GM18508 (cell line): Measurements from ENCODE around the gene BDNF.
"Not testable (repeated sequence)": the region's sequence is repeated elsewhere in the genome, so short reads cannot be mapped to it uniquely, and the experiment has no call there.

Experiments used
- ATAC-seq: cut with Tn5 transposase; IDR thresholded peaks from one replicate; pipeline ENCODE4 v1.9.1; 2021; ENCODE audit warnings: moderate number of reproducible peaks; ENCODE audit not compliant: insufficient read depth, unreplicated experiment

BDNF gene

DNA sequence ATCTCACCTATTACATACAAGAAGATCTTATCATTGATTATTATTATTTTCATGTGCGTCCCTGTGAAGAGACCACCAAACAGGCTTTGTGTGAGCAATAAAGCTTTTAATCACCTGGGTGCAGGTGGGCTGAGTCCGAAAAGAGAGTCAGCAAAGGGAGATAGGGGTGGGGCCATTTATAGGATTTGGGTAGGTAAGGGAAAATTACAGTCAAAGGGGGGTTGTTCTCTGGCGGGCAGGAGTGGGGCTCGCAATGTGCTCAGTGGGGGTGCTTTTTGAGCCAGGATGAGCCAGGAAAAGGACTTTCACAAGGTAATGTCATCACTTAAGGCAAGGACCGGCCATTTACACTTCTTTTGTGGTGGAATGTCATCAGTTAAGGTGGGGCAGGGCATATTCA, 71.2 kb downstream of the BDNF start:
- not testable (repeated sequence) for ATAC-seq

DNA sequence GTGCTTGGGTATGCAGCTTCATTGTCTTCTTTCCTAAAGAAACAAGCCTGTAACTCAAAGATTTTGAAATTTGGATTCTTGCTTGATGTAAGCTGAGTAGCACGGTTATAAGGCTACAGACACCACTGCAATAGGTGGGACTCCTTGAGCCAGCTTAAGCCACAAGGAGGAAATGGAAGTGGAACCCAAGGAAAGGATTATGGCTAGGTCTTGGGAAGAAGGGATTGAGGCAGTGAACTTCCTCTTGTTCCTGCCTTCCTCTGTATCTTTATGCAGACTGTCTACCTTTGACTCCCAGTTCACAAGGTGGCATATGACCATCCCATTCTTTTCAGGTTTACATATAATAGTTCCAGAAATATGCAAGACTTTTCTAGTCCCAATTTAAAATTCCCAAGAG, 72.3 kb downstream of the BDNF start:
- ATAC-seq, result no peak

DNA sequence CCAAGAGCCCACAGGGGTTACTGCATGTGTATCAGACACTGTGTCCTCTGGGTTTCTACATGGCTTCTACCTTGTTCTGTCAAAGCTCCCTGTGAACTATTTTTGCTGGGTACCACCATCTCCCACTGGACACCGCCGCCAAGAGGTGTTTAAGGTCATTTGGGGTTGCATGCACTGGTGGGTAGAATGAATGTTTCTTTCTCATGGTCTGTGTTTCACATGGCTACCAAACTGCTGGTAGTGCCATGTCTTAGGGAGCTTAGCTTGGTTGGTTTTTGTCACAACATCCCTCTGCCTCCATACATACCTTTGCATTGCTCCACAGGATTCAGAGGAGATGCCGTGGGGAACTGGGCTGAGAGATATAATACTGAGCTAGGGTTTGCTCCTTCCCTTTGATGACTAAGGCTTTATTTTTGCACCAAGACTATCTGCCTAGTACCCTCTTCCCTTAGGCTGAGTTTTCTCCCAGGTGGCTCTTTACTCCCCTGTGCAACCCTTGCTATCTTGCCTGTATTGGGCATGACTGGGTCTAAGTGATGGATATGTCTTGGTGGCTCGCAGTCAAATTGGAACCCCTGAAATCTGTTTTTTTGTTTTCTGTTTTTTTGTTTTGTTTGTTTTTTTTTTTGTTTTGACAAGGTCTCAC, 73.2 kb downstream of the BDNF start:
- ATAC-seq, result no peak

DNA sequence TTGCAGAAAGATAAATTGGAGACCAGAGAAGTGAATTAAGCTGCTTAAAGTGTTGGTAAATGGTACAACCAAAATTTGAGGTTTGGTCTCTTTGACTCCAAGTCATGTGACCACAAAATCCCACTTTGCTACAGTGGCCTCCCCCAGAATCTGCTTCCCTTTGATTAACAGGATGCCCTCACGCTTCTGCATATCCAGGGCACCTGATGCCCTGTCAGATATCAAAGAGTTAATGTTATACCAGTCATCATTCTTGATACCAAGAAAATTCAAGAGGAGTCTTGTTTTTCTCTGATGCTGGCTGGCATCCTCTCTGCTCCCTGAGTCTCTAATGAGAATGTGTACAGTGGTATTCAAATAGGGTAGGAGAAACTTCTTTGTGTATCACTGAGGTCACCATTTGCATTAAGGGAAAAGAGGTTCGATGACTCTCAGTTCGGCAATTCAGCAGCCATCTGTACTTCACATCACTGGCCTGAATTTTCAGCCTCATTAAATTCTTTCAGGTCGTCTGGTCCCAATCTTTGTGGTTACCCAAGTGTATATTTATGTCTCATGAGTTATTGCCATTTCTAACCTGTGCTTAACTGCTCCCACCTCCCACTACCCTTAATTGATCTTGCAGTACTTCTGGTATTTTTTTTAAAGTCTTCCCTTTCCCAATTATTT, 73.9 kb downstream of the BDNF start:
- ATAC-seq, result no peak

DNA sequence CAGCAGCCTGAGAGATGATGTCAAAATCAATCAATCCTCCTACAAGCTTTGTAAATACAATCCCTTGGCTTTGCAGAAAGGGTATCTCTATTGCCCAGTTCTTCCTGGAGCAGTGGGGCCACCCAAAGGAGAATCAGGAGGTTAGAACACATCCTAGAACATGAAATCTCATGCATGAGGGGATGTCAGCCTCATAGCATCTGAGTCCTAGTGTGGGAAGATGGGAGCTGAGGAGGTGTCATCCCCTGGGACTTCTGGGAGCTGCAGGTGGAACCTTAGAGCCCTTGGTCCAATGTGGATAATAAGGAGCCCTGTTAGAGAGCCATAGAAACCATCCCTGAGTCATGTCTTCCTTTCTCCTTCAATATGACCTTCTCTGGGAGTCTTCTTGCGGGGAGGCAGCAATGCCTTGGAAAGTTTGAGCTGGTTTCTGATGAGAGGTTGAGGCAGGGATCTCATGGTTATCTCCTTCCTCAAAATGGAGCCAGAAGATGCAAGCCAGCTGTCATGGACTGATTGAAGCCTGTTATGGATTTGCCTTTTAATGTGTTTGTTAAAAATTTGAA, 74.8 kb downstream of the BDNF start:
- ATAC-seq, result no peak

DNA sequence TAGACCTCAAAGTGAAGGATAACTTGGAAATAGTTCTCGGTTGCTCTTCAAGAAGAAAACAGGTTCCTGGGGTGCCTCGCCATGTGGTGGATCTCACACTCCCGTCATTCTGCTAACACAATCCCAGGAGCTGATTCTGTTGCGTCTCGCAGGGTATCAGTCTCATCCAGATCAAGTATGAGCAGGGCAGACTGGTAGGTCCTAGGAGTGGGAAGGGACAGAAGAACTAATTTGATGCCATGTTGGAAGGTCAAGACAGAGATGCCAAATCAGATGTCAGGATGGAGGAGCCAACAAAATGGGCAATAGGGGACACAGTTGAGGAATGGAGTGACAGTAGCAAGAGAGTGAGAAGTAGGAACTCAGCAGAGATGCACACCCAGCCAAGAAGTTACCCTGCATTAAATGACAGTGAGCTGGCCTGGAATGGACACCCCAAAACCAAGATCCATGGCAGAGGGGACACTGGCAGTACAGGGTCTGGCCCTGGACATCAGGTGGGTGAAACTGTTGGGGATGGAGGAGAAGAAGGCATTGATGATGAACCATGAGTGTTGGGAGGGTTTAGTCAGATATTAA, 76.2 kb downstream of the BDNF start:
- no peak for ATAC-seq

DNA sequence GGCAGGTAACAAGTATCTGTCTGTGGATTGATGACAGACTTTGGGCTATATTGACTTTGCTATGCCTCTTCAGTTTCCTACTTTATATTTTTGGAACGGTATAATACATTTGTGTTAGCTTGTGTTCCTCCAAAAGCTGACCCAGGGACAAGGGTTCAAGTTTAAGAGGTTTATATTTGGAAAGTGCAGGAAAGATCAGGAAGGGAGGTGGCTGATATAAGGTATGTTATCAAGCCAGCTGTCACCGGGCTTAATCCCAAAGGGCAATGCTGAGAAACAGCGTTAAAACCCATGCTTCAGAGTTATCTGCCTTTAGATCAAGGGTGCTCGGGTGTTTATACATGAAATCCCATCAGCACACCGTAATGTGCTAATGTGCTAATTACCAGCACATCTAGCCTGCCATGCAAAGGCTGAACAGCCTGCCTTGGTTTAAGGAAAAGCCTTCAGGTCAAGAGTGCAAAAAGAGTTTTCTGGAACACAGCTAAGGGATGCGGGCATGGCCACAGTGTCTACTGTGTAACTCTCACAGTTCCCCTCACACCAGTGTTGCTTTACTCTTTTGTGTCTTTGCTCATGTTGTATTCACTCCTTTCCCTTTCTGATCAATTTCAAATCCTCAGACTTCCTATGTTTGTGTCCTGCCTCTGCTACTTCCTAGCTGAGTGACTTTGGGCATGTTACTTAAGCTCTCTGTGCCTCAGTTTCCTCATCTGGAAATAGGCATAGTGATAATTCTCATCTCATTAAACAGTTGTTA, 77.5 kb downstream of the BDNF start:
- no peak for ATAC-seq

DNA sequence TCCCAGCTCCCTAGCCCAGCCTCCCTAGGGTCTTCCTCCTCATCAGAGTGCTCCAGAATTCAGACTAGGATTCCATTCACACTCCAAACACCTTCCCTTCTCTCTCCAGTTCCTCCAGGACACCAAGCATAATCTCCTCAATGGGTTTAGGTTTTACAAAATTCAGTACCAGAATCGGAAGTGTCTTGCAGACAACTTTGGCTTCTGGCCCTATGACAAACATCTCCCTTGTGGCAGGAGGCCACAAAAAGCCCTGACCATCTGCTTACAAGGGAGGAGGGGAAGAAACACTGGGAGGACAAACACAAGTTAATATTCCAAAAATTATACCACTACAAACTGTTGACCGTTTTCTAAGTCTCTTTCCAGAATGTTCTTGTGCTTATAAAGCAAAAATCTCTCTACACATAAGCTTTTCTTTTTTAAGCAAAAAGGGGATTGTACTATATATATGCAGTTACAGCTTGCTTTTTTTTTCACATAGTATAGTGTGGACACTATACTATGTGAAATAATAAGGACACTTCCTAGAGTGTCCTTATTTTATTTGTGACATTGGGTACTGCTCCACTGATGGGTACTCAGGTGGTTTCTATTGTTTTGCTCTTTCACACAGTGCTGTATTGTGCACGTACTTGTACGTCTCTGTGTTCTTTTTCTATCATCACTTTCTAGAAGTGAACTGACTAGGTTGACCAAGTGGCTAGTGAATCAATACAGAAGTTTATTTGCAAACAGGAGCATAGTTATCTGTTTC, 78.7 kb downstream of the BDNF start:
- no peak for ATAC-seq

DNA sequence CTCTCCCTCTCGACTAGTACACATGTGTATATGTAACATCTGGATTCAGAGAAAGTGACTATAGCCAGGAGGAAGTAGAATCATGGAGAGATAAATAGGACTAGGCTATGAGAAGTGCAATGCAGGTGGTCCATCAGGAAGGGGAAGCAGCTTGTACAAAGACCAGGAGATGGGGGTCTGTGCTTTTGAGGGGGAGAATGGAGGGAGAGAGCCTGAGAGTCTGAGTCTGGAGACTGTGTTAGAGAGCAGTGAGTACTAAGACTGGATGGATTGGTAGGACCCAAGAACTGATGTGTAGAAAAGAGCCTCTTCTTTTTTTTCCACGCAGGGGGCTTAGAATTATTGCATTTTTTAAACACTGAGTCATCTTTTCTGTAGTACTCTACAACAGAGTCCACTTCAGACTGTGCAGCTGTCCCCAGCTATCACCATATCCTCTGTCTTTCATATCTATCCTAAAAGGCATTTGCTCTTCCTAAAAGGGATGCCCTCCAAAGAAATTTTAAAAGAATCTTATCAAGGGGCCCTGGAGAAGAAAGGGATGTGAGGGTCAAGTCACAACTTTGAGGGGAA, 80.4 kb downstream of the BDNF start:
- no peak for ATAC-seq

DNA sequence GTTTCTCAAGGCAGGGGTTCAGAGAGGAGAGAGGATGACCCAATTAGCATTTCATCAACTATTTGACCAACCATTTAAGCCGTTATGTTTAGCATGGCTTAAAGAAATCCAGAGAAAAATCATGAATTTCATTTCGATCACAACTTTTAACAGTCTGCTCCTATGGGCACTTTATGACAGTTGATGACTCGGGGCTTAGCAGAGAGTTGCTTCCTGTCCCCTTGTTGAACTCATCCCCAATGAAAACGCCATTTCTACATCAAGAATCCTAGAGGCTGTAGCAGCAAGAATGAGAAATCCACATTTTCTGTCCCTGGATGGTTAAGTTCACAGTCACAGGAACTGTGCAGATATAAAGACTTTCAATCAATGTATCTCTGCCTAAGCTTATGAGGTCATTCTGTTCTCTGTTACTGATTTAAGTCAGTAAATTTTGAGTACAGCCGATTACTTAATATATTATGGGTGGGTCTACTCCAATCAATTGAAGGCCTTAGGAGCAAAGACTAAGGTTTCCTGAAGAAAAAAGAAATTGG, 81.1 kb downstream of the BDNF start:
- ATAC-seq, result no peak

DNA sequence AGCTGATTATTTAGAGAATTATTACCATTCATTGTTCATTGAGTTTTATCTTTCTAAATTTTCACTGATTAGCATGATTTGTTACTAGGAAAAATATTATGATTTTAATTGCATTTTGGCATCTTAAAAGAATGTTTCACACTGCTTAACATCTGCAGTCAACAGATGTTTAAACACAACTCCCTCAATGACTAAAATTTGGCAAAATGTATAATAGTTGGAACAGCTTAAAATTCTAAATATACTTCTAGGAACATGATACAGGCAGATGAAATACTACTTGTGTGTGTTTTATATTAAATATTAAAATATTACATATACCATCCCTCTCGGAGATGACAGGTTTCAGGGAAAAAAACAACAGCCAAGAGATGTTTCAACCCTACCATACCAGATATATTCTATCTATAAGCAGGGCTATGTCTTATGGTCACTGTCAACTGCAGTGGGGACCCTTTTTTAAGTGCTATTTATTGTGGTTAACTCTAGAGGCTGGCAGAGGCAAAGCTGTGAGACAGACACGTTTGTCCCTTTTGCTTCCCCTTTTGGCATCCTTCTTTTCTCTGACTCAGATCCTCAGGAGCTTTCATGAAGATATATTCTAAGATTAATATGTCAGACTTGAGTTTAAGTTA, 81.9 kb downstream of the BDNF start:
- no peak for ATAC-seq

DNA sequence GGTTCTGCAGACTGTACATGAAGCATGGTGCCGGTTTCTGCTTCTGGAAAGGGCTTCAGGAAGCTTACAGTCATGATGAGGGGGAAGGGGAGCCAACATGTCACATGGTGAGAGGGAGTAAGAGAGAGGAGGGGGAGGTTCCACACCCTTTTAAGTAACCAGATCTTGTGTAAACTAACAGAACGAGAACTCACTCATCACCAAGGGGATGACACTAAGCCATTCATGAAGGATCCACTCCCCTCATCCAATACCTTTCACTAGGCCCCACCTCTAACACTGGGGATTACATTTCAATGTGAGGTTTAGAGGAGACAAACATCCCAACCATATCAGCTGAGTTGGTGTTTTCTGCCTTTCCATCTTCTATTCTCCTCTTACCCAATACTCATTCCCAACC, 83.5 kb downstream of the BDNF start:
- no peak for ATAC-seq

DNA sequence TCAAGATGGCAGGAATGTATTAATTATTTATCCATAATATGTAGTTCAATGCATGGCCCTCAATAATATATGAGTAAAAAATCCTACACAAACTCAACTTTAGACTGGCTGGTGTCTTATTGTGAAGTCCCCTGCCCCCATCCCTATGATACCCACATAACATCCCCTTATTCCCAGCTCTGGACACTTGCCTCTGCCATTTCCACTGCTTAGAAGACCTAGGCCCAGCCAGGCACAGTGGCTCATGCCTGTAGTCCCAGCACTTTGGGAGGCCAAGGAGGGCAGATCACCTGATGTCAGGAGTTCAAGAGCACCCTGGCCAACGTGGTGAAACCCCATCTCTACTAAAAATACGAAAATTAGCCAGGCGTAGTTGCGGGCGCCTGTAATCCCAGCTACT, 84.4 kb downstream of the BDNF start:
- ATAC-seq, result no peak

DNA sequence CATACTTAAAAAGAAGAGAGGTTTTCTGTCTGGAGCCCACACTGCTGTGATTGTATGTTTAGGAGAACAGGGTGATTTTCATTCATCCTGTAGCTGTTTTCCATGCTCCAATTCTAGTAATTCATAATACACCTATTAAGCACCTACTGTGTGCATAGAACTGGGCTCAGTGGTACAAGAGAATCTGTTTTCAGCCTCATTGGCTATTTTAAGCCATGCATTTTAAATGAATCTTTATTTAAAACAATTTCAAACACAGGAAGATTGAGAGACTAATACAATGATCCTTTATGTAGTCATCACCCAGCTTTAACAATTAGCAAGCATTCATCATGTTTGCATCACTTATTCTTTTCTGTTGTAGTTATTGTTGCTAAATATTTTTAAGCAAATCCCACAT, 86.2 kb downstream of the BDNF start:
- no peak for ATAC-seq

DNA sequence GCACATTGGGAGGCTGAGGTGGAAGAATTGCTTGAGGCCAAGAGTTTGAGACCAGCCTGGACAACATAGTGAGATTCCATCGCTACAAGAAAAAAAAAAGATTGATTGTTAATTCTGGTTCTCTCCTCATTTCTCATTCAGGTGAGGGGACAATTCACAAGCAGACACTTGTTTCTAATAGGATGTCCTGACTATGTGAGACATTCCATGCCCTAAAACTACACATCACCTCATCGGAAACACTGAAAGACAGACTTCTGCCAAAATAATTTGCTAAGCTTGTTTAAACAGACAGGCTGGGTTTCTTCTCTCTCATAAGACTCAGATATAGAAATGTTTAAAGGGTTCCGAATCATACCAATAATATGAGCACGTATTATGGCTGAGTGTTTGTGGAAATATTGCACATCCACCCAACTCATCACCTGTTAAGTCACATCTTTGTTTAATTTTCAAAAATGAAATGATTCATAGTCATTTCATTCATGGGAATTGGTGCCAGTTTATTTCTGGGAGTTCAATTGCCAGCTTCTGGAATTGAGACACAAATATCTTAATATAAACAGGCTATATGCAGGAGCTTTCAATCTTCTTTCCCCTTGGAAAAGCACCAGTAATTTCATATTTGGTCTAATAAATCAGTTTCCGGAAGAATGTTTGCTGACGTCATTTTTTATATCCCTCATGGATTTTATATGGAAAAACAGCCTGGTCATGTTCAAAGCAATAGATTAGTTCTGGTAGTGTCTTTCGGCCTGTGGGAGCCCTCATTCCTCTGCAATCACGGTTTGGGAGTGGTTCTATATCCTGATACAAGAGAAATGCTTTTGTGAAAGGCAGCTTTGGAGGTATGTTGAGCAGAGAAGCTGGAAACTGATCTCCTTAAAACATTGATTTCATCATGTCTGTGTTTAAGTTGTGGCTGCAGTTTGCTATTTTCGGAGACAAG, 87.0 kb downstream of the BDNF start:
- ATAC-seq, result no peak

DNA sequence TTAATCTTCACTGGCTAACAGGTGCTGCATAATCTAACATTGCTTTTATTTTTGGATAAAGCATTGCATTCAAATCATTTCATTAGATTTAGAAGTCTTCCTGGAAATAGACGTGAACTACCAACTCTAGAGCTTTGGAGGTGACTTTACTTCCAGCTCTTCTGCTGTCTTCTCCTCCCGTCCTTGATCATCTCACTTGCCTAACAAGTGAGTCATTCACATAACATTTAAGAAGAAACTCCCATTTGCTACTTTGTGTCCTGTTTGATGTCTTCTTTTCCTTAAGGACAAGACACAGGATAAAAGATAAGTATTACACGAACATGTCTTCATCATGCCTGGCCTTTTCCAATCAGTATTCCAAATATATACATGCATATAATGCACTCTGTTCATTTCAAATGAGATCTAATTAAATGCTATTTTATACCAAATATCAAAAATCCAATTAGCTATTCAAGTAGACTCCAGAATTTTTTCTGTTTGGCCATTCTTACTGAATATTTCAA, 88.3 kb downstream of the BDNF start:
- no peak for ATAC-seq

DNA sequence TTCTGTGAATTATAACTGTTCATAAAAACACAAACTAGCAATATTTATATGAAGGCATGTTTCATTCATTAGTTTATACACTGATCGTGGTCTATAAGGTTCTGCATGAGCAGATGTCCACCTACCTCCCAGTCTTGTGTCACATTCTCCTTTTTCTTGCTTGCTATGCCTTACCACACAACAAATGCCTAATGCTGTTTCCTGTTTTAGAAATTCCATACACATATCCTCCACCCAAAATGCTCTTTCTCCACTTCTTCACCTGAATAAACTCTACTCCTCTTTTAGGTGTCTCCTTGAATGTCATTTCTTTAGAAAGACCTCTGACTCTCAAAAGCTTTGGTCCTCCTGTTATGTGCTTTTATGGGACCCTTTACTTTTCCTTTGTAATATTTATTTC, 88.9 kb downstream of the BDNF start:
- ATAC-seq, result no peak

DNA sequence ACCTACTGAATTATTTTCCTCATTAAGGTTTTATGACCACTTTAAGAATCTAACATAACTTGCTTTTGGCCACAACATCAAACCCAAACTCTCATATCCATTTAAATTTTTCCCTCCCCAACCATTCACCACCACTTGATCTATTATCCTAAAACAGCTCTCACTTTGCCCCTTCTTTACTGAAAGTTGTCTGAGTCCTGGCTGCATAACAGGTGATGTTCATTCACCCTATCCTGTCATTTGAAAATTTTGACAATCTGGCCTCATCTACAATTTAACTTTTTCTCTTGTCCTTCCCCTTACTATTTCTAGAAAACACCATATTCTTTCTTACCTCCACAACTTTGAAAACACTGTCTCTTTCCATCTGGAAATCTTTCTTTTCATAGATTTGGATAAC, 89.3 kb downstream of the BDNF start:
- no peak for ATAC-seq
